ENCODE data around the gene PABPN1.

PABPN1 gene

DNA sequence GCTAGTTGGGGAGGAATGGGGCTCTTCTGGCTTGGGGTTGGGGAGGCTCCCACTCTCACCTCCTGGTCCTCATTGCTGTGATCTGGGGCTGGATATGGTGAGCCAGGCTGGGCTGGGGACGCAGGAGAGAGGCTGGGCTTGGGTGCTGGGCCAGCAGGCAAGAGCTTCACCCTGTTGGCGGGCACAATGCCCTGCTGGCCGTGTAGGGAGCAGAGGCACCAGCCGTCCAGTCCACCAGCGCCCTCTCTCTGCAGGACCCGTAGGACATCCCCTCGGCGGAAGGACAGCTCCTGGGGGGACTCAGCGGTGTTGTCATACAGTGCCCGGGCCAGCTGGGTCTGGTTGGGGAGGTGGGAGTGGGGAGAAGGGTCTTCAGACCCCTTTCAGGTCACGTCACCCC lies 39.2 kb downstream of the PABPN1 start:
- H3K4me1 ChIP-seq: no peaks in the 10 kb centered on the region
- no peak overlapping the region for H3K4me3 ChIP-seq (ENCODE audit: low read depth, low read length)
- TF ChIP-seq, protein P1, sequence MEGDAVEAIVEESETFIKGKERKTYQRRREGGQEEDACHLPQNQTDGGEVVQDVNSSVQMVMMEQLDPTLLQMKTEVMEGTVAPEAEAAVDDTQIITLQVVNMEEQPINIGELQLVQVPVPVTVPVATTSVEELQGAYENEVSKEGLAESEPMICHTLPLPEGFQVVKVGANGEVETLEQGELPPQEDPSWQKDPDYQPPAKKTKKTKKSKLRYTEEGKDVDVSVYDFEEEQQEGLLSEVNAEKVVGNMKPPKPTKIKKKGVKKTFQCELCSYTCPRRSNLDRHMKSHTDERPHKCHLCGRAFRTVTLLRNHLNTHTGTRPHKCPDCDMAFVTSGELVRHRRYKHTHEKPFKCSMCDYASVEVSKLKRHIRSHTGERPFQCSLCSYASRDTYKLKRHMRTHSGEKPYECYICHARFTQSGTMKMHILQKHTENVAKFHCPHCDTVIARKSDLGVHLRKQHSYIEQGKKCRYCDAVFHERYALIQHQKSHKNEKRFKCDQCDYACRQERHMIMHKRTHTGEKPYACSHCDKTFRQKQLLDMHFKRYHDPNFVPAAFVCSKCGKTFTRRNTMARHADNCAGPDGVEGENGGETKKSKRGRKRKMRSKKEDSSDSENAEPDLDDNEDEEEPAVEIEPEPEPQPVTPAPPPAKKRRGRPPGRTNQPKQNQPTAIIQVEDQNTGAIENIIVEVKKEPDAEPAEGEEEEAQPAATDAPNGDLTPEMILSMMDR (IDR thresholded peaks at IDR 0.05; ENCODE audit: low read depth, low read length): peak; percentile 15; the same call in 1 of the 2 replicates
- H3K36me3 ChIP-seq: no peaks in the 10 kb centered on the region
- DNase-seq: no peak
- no peaks in the 10 kb centered on the region for H3K9me3 ChIP-seq
- H3K27me3 ChIP-seq: no peaks in the 10 kb centered on the region

GRCh38 chr14:23361320-23361719 lies 40.1 kb downstream of the PABPN1 start:
- no peaks in the 10 kb centered on the region for H3K4me1 ChIP-seq
- no peak overlapping the region for H3K4me3 ChIP-seq (ENCODE audit: low read depth, low read length)
- no peaks in the 10 kb centered on the region for H3K36me3 ChIP-seq
- no peaks in the 10 kb centered on the region for H3K9me3 ChIP-seq
- H3K27me3 ChIP-seq: no peaks in the 10 kb centered on the region
- no peak for DNase-seq
- TF ChIP-seq, protein P1 (IDR thresholded peaks at IDR 0.05; ENCODE audit: low read depth, low read length): no peak

- H3K4me3 ChIP-seq (ENCODE audit: low read depth, low read length): no peak overlapping the region
- no peaks in the 10 kb centered on the region for H3K9me3 ChIP-seq
- no peak for DNase-seq
- no peaks in the 10 kb centered on the region for H3K27me3 ChIP-seq
- TF ChIP-seq, protein P1 (IDR thresholded peaks at IDR 0.05; ENCODE audit: low read depth, low read length): no peak
- no peaks in the 10 kb centered on the region for H3K36me3 ChIP-seq
- no peaks in the 10 kb centered on the region for H3K4me1 ChIP-seq
Measured at GRCh38 chr14:23361763-23362162, 40.5 kb downstream of the PABPN1 start.

- DNase-seq: no peak
- TF ChIP-seq, protein P1 (IDR thresholded peaks at IDR 0.05; ENCODE audit: low read depth, low read length): peak; percentile 47
- no peaks in the 10 kb centered on the region for H3K36me3 ChIP-seq
- no peaks in the 10 kb centered on the region for H3K4me1 ChIP-seq
- H3K27me3 ChIP-seq: no peaks in the 10 kb centered on the region
- H3K4me3 ChIP-seq (ENCODE audit: low read depth, low read length): no peak overlapping the region
- H3K9me3 ChIP-seq: no peaks in the 10 kb centered on the region
Measured at GRCh38 chr14:23362200-23362599, 40.9 kb downstream of the PABPN1 start.

DNA sequence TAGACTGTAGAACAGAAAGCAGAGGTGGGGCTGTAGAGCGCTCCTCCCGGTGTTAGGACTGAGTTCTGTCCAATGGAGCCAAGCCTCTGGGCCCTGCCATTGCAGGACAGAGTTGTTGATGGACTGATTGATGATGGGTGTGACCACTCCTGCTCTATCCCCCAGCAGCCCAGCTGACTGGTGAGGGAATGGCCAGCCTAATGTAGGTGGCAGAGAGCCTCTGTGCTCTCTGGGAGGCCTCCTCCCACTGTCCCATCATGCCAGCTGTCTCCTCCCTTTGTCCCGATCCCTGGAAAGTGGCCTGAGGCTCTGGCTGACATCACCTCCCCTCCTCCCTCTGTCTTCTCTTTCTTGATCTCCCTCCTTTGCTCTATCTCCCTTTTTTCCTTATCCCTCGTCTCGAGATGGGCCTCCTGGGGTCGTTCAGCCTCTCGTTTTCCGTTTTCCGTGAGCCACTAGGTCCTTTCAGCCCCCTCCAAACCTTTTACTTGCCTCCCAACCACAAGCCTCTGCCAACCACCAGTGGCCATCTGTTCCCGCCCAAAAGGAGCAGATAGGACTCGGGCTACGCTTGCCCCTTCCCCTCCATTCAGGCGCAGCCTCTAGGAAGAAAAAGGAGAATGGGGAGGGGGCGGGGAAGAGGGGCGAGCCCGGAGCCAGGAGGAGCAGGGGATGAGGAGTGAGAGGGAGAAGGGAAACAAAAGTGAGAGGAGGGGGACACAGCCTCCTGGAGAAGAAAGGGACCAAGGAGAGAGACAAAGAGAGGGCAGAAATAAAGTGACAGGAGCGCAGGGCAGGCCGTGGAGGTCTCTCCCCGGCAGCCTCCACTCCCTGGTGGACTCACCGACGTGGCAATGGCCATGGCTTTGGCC lies 43.1 kb downstream of the PABPN1 start:
- H3K27me3 ChIP-seq: no peaks in the 10 kb centered on the region

More for the DNA sequence above, 43.1 kb downstream of the PABPN1 start:
- TF ChIP-seq, protein P1 (IDR thresholded peaks at IDR 0.05; ENCODE audit: low read depth, low read length): no peak
- no peak for DNase-seq
- no peaks in the 10 kb centered on the region for H3K9me3 ChIP-seq
- H3K4me1 ChIP-seq: no peaks in the 10 kb centered on the region
- H3K36me3 ChIP-seq: no peaks in the 10 kb centered on the region
- no peak overlapping the region for H3K4me3 ChIP-seq (ENCODE audit: low read depth, low read length)
